Suprapubic skin (tissue), 4 donors: ENCODE measurements around the gene RBM19. TPM values are rescaled to one million over a fixed set of nuclear protein-coding genes. Genes with fewer than 3 reads are reported as not detected.

Experiments
- DNase-seq, 2 donors: peaks; one replicate each; pipeline ENCODE4 v3.0.0-alpha.2; 2019; ENCODE audit warnings: low spot score in 2 of 2
- H3K27ac ChIP-seq: fragments of 200-600 bp; sonication (generic); one replicate; pipeline ENCODE4 v1.5.1; 2019
- H3K27me3 ChIP-seq: fragments of 200-600 bp; sonication (generic); one replicate; pipeline ENCODE4 v1.5.1; 2019
- H3K36me3 ChIP-seq: fragments of 200-600 bp; sonication (generic); one replicate; pipeline ENCODE4 v1.5.1; 2019
- H3K4me1 ChIP-seq: fragments of 200-600 bp; sonication (generic); one replicate; pipeline ENCODE4 v1.5.1; 2019
- H3K4me3 ChIP-seq: fragments of 200-600 bp; sonication (generic); one replicate; pipeline ENCODE4 v1.5.1; 2019; ENCODE audit warnings: mild to moderate bottlenecking
- H3K9me3 ChIP-seq: fragments of 200-600 bp; sonication (generic); one replicate; pipeline ENCODE4 v1.5.1; 2019
- CTCF ChIP-seq, 2 donors: fragments of 200-600 bp in 1 of 2; fragments of 450-650 bp in 1 of 2; sonication (generic) in 1 of 2; IDR thresholded peaks; one replicate each; pipeline ENCODE4 v1.5.1; 2016 to 2019; ENCODE audit warnings: antibody characterized with exemption in 2 of 2, mild to moderate bottlenecking in 1 of 2, moderate library complexity in 1 of 2
- EP300 ChIP-seq: sonication (generic); formaldehyde crosslinking; IDR thresholded peaks from one replicate; pipeline ENCODE4 v1.6.1; 2017; ENCODE audit warnings: antibody characterized with exemption
- POLR2A ChIP-seq, 2 donors: fragments of 450-650 bp; IDR thresholded peaks; one replicate each; pipeline ENCODE4 v1.6.1; 2017; ENCODE audit warnings: antibody characterized with exemption in 2 of 2, mild to moderate bottlenecking in 2 of 2, moderate library complexity in 2 of 2
- POLR2AphosphoS5 ChIP-seq, 3 donors: sonication (generic); formaldehyde crosslinking; IDR thresholded peaks; one replicate each; pipeline ENCODE4 v1.6.1; 2017; ENCODE audit warnings: antibody characterized with exemption in 3 of 3
- WGBS: methylation state at CpG from one replicate; pipeline ENCODE4 v1.1.5; 2018; 5-methylcytosine and 5-hydroxymethylcytosine counted together
- total RNA-seq, 4 donors: library from RNA; depleted of rRNA; stranded (reverse); fragments of >200 nt; gene quantifications; one replicate each; pipeline ENCODE4 v1.1.0, GENCODE V29; 2016

RBM19 gene
- total RNA-seq, 4 donors from 2014 or later = 26.8 to 51.4 (median 28.2) TPM

- Histone ChIP-seq H3K9me3 (no peaks in the 10 kb centered on the region), H3K4me3 (no peak overlapping the region), H3K4me1 (no peaks in the 10 kb centered on the region), H3K27ac (no peak overlapping the region), H3K27me3 (no peaks in the 10 kb centered on the region), H3K36me3 (no peaks in the 10 kb centered on the region)
- TF ChIP-seq POLR2A (IDR thresholded peaks at IDR 0.05) (no peak), CTCF (IDR thresholded peaks at IDR 0.05) (no peak), POLR2AphosphoS5 (IDR thresholded peaks at IDR 0.05) (no peak), EP300 (no peak)
- no peak for DNase-seq
These were observed 168.6 kb downstream of the RBM19 start for GRCh38 chr12:113797535-113797868.

DNA sequence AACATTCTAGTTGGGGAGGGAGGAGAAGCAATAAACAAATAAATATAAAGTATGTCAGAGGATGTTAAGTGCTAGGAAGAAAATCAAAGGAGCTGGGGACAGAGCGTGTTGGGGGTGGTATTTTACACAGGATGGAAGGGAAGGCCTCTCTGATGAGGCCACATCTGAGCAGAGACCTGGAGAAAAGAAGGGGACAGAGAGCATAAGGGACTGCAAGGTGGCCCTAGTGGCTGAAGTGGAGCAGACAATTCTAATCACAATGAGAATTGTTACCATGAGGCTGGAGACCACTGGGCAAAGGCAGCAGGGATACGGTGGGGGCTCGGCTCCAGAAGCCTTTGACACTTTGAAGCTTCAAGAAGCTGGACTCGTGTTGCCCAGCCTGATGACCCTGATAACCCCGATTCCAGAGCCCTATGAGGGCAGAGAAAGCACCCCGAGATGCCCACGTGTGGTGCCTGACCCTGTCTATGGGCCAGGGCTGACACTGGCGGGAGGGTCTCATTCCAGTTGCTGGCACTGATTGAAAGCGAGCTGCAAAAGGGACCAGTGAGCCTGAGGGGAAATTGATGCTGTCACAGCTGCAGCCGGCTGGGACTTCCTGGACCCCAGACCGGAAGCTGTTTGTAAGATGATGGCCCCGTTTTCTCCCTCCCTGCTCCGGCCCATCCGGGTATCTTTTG lies 169.1 kb downstream of the RBM19 start:
- Histone ChIP-seq H3K9me3 (no peaks in the 10 kb centered on the region), H3K27ac (no peak overlapping the region), H3K4me1 (no peaks in the 10 kb centered on the region), H3K4me3 (no peak overlapping the region), H3K36me3 (no peaks in the 10 kb centered on the region), H3K27me3 (no peaks in the 10 kb centered on the region)
- DNase-seq = no peak
- TF ChIP-seq POLR2AphosphoS5 (IDR thresholded peaks at IDR 0.05) = no peak
- TF ChIP-seq POLR2A (IDR thresholded peaks at IDR 0.05) = no peak
- TF ChIP-seq CTCF (IDR thresholded peaks at IDR 0.05) = no peak
- TF ChIP-seq EP300 = no peak
- 69% methylated on average over 7 of the region's 14 CpGs for WGBS

DNA sequence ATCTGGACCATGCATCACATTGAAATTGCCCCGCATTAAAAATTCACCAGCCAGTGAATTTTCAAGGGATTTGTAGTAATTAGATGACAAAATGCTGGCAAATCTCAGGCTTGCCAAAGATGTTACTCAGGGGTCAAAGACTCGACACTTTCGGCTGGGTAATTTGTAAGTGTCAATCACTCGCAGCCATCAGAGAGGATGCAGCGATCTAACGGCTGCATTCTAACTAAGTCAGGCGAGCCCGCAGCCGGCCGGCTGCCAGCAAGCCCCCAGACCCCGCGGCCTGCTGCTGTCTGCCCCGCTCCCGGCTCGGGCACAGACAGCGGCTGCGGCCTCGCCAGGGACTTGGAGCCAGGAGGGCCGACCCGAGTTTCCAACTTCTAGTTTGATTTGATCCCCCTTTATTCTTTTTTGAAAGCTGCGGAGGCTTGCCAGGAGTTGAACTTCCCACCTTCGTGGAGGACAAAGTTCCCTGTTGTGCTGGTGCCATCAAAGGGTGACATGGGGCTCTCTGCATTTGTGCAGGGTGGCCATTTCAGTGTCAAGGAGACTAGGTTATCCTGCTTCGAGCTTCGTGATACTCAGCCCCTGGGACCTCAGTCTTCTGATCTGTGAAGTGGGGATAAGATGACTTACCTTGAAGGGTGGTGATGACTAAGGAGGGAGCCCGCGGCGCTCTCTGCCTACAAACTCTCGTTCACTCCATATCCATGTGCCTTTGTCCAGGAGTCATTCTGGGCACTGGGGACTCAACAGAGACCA lies 169.9 kb downstream of the RBM19 start:
- no peaks in the 10 kb centered on the region for H3K9me3 ChIP-seq
- TF ChIP-seq POLR2A (IDR thresholded peaks at IDR 0.05) (no peak), EP300 (no peak), POLR2AphosphoS5 (IDR thresholded peaks at IDR 0.05) (no peak), CTCF (IDR thresholded peaks at IDR 0.05) (no peak)
- DNase-seq = no peak
- H3K27me3 ChIP-seq = no peaks in the 10 kb centered on the region
- H3K36me3 ChIP-seq = no peaks in the 10 kb centered on the region
- H3K4me3 ChIP-seq = no peak overlapping the region
- 72% methylated on average over 28 of the region's 28 CpGs for WGBS
- H3K27ac ChIP-seq = no peak overlapping the region
- no peaks in the 10 kb centered on the region for H3K4me1 ChIP-seq

DNA sequence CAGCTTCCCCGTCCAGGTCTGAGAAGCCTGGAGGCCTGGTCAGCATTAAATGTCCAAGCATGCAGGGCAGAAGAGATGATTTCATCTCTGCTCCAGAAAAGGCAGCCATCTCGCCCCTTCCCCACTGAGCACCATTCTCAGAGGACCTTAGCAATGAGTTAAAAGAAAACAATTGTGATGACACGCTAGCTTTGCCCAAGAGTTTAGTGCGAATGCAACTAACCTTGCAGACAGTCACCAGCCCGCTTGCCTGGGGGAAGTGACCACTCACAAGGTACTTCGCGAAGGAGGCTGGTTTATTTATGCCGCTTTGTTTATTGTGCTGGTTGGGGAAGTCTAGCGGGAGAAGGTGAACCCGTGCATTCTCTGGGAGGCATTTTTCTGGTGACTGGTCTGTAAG lies 170.7 kb downstream of the RBM19 start:
- no peaks in the 10 kb centered on the region for H3K9me3 ChIP-seq
- H3K36me3 ChIP-seq = no peaks in the 10 kb centered on the region
- DNase-seq = no peak
- TF ChIP-seq POLR2A (IDR thresholded peaks at IDR 0.05) (no peak), POLR2AphosphoS5 (IDR thresholded peaks at IDR 0.05) (no peak), EP300 (no peak), CTCF (IDR thresholded peaks at IDR 0.05) (no peak)
- no peaks in the 10 kb centered on the region for H3K4me1 ChIP-seq
- no peak overlapping the region for H3K27ac ChIP-seq
- H3K27me3 ChIP-seq = no peaks in the 10 kb centered on the region
- no peak overlapping the region for H3K4me3 ChIP-seq
- WGBS = 63% methylated on average over 10 of the region's 10 CpGs

GRCh38 chr12:113794774-113795173 lies 171.4 kb downstream of the RBM19 start:
- 68% methylated on average over 17 of the region's 17 CpGs for WGBS

More at GRCh38 chr12:113794774-113795173, 171.4 kb downstream of the RBM19 start:
- H3K4me1 ChIP-seq = no peaks in the 10 kb centered on the region
- no peaks in the 10 kb centered on the region for H3K36me3 ChIP-seq
- no peak for DNase-seq
- no peak overlapping the region for H3K4me3 ChIP-seq
- H3K27me3 ChIP-seq = no peaks in the 10 kb centered on the region
- no peaks in the 10 kb centered on the region for H3K9me3 ChIP-seq
- no peak overlapping the region for H3K27ac ChIP-seq
- TF ChIP-seq EP300 = no peak
- no peak for TF ChIP-seq POLR2A (IDR thresholded peaks at IDR 0.05)
- no peak for TF ChIP-seq CTCF (IDR thresholded peaks at IDR 0.05)
- no peak for TF ChIP-seq POLR2AphosphoS5 (IDR thresholded peaks at IDR 0.05)
